Fibroblast of mammary gland (primary cell): ENCODE measurements around the gene CSNK2B.

Source experiments
- DNase-seq: peaks from one replicate; pipeline ENCODE4 v3.0.0-alpha.2; 2010; ENCODE audit warnings: low read depth
- H3K4me3 ChIP-seq: 2 replicates; pipeline ENCODE4 v1.5.1; 2011; ENCODE audit warnings: low read depth, mild to moderate bottlenecking, low read length, moderate library complexity; ENCODE audit not compliant: control insufficient read depth
- CTCF ChIP-seq: conservative IDR thresholded peaks from 2 replicates; pipeline ENCODE4 v1.5.1; 2011; ENCODE audit warnings: low read depth, low read length, inconsistent platforms; ENCODE audit not compliant: control insufficient read depth, insufficient read depth

The CSNK2B gene

GRCh38 chr6:31664790-31665500 is 935 bp upstream of the CSNK2B start, which contains the start of gene GPANK1:
TSS of gene GPANK1 (minus strand) at chr6:31664997. CDS start at chr6:31664478, 519 bp downstream.
- no peak for TF ChIP-seq CTCF
- H3K4me3 ChIP-seq, result peak within 1 kb of the TSS; percentile 93
- DNase-seq, result peak; percentile 95

- H3K4me3 ChIP-seq, result peak overlapping the region; percentile 93
- no peak for DNase-seq
- TF ChIP-seq CTCF, result no peak
Observed at GRCh38 chr6:31666337-31666965, 571 bp downstream of the CSNK2B start.

- TF ChIP-seq CTCF, result no peak
- no peak within 1 kb of the TSS for H3K4me3 ChIP-seq
- no peak for DNase-seq
Observed at GRCh38 chr6:31669676-31670075, 3.8 kb downstream of the CSNK2B start, which contains the start of gene LY6G5B. TSS of gene LY6G5B (plus strand) at chr6:31669976. CDS start at chr6:31670951, 975 bp downstream.

- TF ChIP-seq CTCF, result no peak
- no peak overlapping the region for H3K4me3 ChIP-seq
- no peak for DNase-seq
Observed at GRCh38 chr6:31676322-31676903, 10.5 kb downstream of the CSNK2B start.

GRCh38 chr6:31676904-31677303 is 11.0 kb downstream of the CSNK2B start:
- no peak overlapping the region for H3K4me3 ChIP-seq
- no peak for TF ChIP-seq CTCF
- no peak for DNase-seq

GRCh38 chr6:31677955-31678354 is 12.1 kb downstream of the CSNK2B start:
- H3K4me3 ChIP-seq, result no peak overlapping the region

More at GRCh38 chr6:31677955-31678354, 12.1 kb downstream of the CSNK2B start:
- no peak for TF ChIP-seq CTCF
- DNase-seq, result no peak
